Measurements from ENCODE around the gene BCL7C. TPM values are rescaled to one million over a fixed set of nuclear protein-coding genes. Genes with fewer than 3 reads are reported as not detected.

Gene BCL7C
- polyA plus RNA-seq, 1 donor: 25.6 TPM

GRCh38 chr16:30904114-30904780 lies 10.4 kb upstream of the BCL7C start:
- H3K9me3 ChIP-seq (ENCODE audit: control insufficient read depth, low read depth, low read length): no peaks in the 10 kb centered on the region
- no peak overlapping the region for H3K4me3 ChIP-seq (ENCODE audit: low read length)
- peaks cover 11% of the 10 kb centered on the region for H3K4me1 ChIP-seq (ENCODE audit: control insufficient read depth, insufficient read depth, low read length)
- DNase-seq: no peak
- no CpG with 5 or more reads among the region's 19 CpGs for WGBS (ENCODE audit: insufficient coverage, low lambda C conversion rate)
- H3K27ac ChIP-seq (ENCODE audit: low read length): peak overlapping the region; percentile 13
- H3K36me3 ChIP-seq (ENCODE audit: control insufficient read depth, insufficient read depth, low read length): no peaks in the 10 kb centered on the region
- H3K27me3 ChIP-seq (ENCODE audit: control insufficient read depth, insufficient read depth, low read length): no peaks in the 10 kb centered on the region

- Histone ChIP-seq H3K9me3 (ENCODE audit: control insufficient read depth, low read depth, low read length) (no peaks in the 10 kb centered on the region), H3K27me3 (ENCODE audit: control insufficient read depth, insufficient read depth, low read length) (no peaks in the 10 kb centered on the region), H3K36me3 (ENCODE audit: control insufficient read depth, insufficient read depth, low read length) (no peaks in the 10 kb centered on the region), H3K27ac (ENCODE audit: low read length) (peak overlapping the region; percentile 13), H3K4me3 (ENCODE audit: low read length) (no peak overlapping the region), H3K4me1 (ENCODE audit: control insufficient read depth, insufficient read depth, low read length) (peaks cover 11% of the 10 kb centered on the region)
- no peak for DNase-seq
- no CpG with 5 or more reads among the region's 4 CpGs for WGBS (ENCODE audit: insufficient coverage, low lambda C conversion rate)
Measured at GRCh38 chr16:30903596-30903995, 9.7 kb upstream of the BCL7C start.

GRCh38 chr16:30903002-30903401 lies 9.1 kb upstream of the BCL7C start:
- DNase-seq: no peak
- WGBS (ENCODE audit: insufficient coverage, low lambda C conversion rate): no CpG with 5 or more reads among the region's 4 CpGs
- H3K27ac ChIP-seq (ENCODE audit: low read length): no peak overlapping the region

GRCh38 chr16:30902029-30902972 lies 8.4 kb upstream of the BCL7C start:
- no CpG with 5 or more reads among the region's 99 CpGs for WGBS (ENCODE audit: insufficient coverage, low lambda C conversion rate)
- Histone ChIP-seq H3K27me3 (ENCODE audit: control insufficient read depth, insufficient read depth, low read length) (no peaks in the 10 kb centered on the region), H3K9me3 (ENCODE audit: control insufficient read depth, low read depth, low read length) (no peaks in the 10 kb centered on the region), H3K36me3 (ENCODE audit: control insufficient read depth, insufficient read depth, low read length) (no peaks in the 10 kb centered on the region), H3K4me3 (ENCODE audit: low read length) (peak overlapping the region; percentile 44), H3K27ac (ENCODE audit: low read length) (peak overlapping the region; percentile 69), H3K4me1 (ENCODE audit: control insufficient read depth, insufficient read depth, low read length) (peaks cover 13% of the 10 kb centered on the region)
- DNase-seq: peak; percentile 48 to 83

More at GRCh38 chr16:30903002-30903401, 9.1 kb upstream of the BCL7C start:
- H3K36me3 ChIP-seq (ENCODE audit: control insufficient read depth, insufficient read depth, low read length): no peaks in the 10 kb centered on the region
- no peak overlapping the region for H3K4me3 ChIP-seq (ENCODE audit: low read length)
- peaks cover 11% of the 10 kb centered on the region for H3K4me1 ChIP-seq (ENCODE audit: control insufficient read depth, insufficient read depth, low read length)
- H3K9me3 ChIP-seq (ENCODE audit: control insufficient read depth, low read depth, low read length): no peaks in the 10 kb centered on the region
- no peaks in the 10 kb centered on the region for H3K27me3 ChIP-seq (ENCODE audit: control insufficient read depth, insufficient read depth, low read length)

GRCh38 chr16:30901201-30902028 lies 7.5 kb upstream of the BCL7C start:
- Histone ChIP-seq H3K4me3 (ENCODE audit: low read length) (peak overlapping the region; percentile 40), H3K27ac (ENCODE audit: low read length) (peak overlapping the region; percentile 42), H3K4me1 (ENCODE audit: control insufficient read depth, insufficient read depth, low read length) (peaks cover 17% of the 10 kb centered on the region), H3K36me3 (ENCODE audit: control insufficient read depth, insufficient read depth, low read length) (no peaks in the 10 kb centered on the region), H3K9me3 (ENCODE audit: control insufficient read depth, low read depth, low read length) (no peaks in the 10 kb centered on the region), H3K27me3 (ENCODE audit: control insufficient read depth, insufficient read depth, low read length) (no peaks in the 10 kb centered on the region)
- no peak for DNase-seq
- WGBS (ENCODE audit: insufficient coverage, low lambda C conversion rate): no CpG with 5 or more reads among the region's 6 CpGs

- no peaks in the 10 kb centered on the region for H3K9me3 ChIP-seq (ENCODE audit: control insufficient read depth, low read depth, low read length)
- H3K27ac ChIP-seq (ENCODE audit: low read length): no peak overlapping the region
- H3K36me3 ChIP-seq (ENCODE audit: control insufficient read depth, insufficient read depth, low read length): no peaks in the 10 kb centered on the region
- H3K4me3 ChIP-seq (ENCODE audit: low read length): no peak overlapping the region
- WGBS (ENCODE audit: insufficient coverage, low lambda C conversion rate): no CpG with 5 or more reads among the region's 5 CpGs
- DNase-seq: no peak
- no peaks in the 10 kb centered on the region for H3K27me3 ChIP-seq (ENCODE audit: control insufficient read depth, insufficient read depth, low read length)
- peaks cover 25% of the 10 kb centered on the region for H3K4me1 ChIP-seq (ENCODE audit: control insufficient read depth, insufficient read depth, low read length)
Measured at GRCh38 chr16:30900588-30900987, 6.7 kb upstream of the BCL7C start.

- peaks cover 28% of the 10 kb centered on the region for H3K4me1 ChIP-seq (ENCODE audit: control insufficient read depth, insufficient read depth, low read length)
- H3K27me3 ChIP-seq (ENCODE audit: control insufficient read depth, insufficient read depth, low read length): no peaks in the 10 kb centered on the region
- no peaks in the 10 kb centered on the region for H3K36me3 ChIP-seq (ENCODE audit: control insufficient read depth, insufficient read depth, low read length)
- no peak overlapping the region for H3K27ac ChIP-seq (ENCODE audit: low read length)
- no peaks in the 10 kb centered on the region for H3K9me3 ChIP-seq (ENCODE audit: control insufficient read depth, low read depth, low read length)
- DNase-seq: no peak
- WGBS (ENCODE audit: insufficient coverage, low lambda C conversion rate): no CpG with 5 or more reads among the region's 2 CpGs
- no peak overlapping the region for H3K4me3 ChIP-seq (ENCODE audit: low read length)
Measured at GRCh38 chr16:30899794-30900193, 5.9 kb upstream of the BCL7C start.

GRCh38 chr16:30896889-30897733 lies 3.2 kb upstream of the BCL7C start:
- no CpG with 5 or more reads among the region's 31 CpGs for WGBS (ENCODE audit: insufficient coverage, low lambda C conversion rate)
- H3K36me3 ChIP-seq (ENCODE audit: control insufficient read depth, insufficient read depth, low read length): peaks cover 6% of the 10 kb centered on the region
- peak; percentile 92 to 93 for DNase-seq
- H3K27ac ChIP-seq (ENCODE audit: low read length): peak overlapping the region; percentile 97
- H3K4me3 ChIP-seq (ENCODE audit: low read length): peak overlapping the region; percentile 65
- H3K4me1 ChIP-seq (ENCODE audit: control insufficient read depth, insufficient read depth, low read length): peaks cover 41% of the 10 kb centered on the region
- no peaks in the 10 kb centered on the region for H3K27me3 ChIP-seq (ENCODE audit: control insufficient read depth, insufficient read depth, low read length)
- H3K9me3 ChIP-seq (ENCODE audit: control insufficient read depth, low read depth, low read length): no peaks in the 10 kb centered on the region

GRCh38 chr16:30896261-30896888 lies 2.5 kb upstream of the BCL7C start, which contains the start of gene CTF1:
Gene CTF1, plus strand, starts transcription at chr16:30896614. Its CDS starts 30 bp downstream, at chr16:30896644.
- H3K27me3 ChIP-seq (ENCODE audit: control insufficient read depth, insufficient read depth, low read length): no peaks in the 10 kb centered on the region
- peak within 1 kb of the TSS; percentile 97 for H3K27ac ChIP-seq (ENCODE audit: low read length)
- H3K4me3 ChIP-seq (ENCODE audit: low read length): peak within 1 kb of the TSS; percentile 65
- H3K36me3 ChIP-seq (ENCODE audit: control insufficient read depth, insufficient read depth, low read length): peaks cover 10% of the 10 kb centered on the region
- H3K4me1 ChIP-seq (ENCODE audit: control insufficient read depth, insufficient read depth, low read length): peaks cover 37% of the 10 kb centered on the region
- peak; percentile 64 to 76 for DNase-seq
- no peaks in the 10 kb centered on the region for H3K9me3 ChIP-seq (ENCODE audit: control insufficient read depth, low read depth, low read length)
- WGBS (ENCODE audit: insufficient coverage, low lambda C conversion rate): no CpG with 5 or more reads among the region's 31 CpGs
